ENCODE results near the gene ARHGAP18. TPM values are rescaled to one million over a fixed set of nuclear protein-coding genes. Genes with fewer than 3 reads are reported as not detected.

The ARHGAP18 gene
- total RNA-seq, 3 donors from 2014 or later (not counting 1 experiment from before 2014, with no cell fraction given): 11.5 to 12.5 (median 11.8) TPM

DNA sequence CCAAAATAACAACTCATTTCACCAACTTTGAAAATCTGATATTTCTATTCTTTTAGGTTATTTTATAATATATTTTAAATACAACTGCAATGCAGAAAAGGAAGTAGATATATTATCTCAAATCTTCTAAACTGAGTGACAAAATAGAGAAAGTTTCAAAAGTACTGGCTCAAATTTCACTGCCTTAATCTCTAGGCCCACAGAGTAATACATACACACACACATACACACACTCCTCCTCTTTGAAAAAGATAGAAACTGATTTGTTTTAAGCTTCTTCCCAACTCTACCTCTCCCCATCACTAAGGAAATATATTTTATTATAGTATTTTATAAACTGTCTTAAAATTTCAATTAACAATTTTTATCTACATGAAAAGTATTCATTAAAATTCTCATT is 36.2 kb downstream of the ARHGAP18 start:
- H3K27me3 ChIP-seq (ENCODE audit: control insufficient read depth, insufficient read depth, low read length): no peaks in the 10 kb centered on the region
- peaks cover 6% of the 10 kb centered on the region for H3K4me1 ChIP-seq (ENCODE audit: control insufficient read depth, insufficient read depth, low read length)
- Mint-ChIP-seq H3K36me3 (no peaks in the 10 kb centered on the region), H3K27me3 (ENCODE audit: low read depth in 2 of 2) (no peaks in the 10 kb centered on the region), H3K4me3 (no peak overlapping the region), H3K9me3 (no peaks in the 10 kb centered on the region), H3K4me1 (peaks cover 27 to 30% of the 10 kb centered on the region in 2 donors), H3K27ac (peak overlapping the region in 1 of 2 donors; percentile 88)
- no peaks in the 10 kb centered on the region for H3K9me3 ChIP-seq (ENCODE audit: control insufficient read depth, insufficient read depth, low read length)
- ATAC-seq: no peak
- intact Hi-C loops (cut with micrococcal nuclease): loop anchor here (2.0 kb wide), 1 partner anchor 77 kb away; no protein-coding TSS in a partner anchor
- H3K27ac ChIP-seq (ENCODE audit: low read length): no peak overlapping the region
- no peak overlapping the region for H3K4me3 ChIP-seq (ENCODE audit: low read length)
- DNase-seq: no peak
- no peaks in the 10 kb centered on the region for H3K36me3 ChIP-seq (ENCODE audit: control insufficient read depth, insufficient read depth, low read length)
- TF ChIP-seq, protein P1, sequence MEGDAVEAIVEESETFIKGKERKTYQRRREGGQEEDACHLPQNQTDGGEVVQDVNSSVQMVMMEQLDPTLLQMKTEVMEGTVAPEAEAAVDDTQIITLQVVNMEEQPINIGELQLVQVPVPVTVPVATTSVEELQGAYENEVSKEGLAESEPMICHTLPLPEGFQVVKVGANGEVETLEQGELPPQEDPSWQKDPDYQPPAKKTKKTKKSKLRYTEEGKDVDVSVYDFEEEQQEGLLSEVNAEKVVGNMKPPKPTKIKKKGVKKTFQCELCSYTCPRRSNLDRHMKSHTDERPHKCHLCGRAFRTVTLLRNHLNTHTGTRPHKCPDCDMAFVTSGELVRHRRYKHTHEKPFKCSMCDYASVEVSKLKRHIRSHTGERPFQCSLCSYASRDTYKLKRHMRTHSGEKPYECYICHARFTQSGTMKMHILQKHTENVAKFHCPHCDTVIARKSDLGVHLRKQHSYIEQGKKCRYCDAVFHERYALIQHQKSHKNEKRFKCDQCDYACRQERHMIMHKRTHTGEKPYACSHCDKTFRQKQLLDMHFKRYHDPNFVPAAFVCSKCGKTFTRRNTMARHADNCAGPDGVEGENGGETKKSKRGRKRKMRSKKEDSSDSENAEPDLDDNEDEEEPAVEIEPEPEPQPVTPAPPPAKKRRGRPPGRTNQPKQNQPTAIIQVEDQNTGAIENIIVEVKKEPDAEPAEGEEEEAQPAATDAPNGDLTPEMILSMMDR (IDR thresholded peaks at IDR 0.05): no peak

DNA sequence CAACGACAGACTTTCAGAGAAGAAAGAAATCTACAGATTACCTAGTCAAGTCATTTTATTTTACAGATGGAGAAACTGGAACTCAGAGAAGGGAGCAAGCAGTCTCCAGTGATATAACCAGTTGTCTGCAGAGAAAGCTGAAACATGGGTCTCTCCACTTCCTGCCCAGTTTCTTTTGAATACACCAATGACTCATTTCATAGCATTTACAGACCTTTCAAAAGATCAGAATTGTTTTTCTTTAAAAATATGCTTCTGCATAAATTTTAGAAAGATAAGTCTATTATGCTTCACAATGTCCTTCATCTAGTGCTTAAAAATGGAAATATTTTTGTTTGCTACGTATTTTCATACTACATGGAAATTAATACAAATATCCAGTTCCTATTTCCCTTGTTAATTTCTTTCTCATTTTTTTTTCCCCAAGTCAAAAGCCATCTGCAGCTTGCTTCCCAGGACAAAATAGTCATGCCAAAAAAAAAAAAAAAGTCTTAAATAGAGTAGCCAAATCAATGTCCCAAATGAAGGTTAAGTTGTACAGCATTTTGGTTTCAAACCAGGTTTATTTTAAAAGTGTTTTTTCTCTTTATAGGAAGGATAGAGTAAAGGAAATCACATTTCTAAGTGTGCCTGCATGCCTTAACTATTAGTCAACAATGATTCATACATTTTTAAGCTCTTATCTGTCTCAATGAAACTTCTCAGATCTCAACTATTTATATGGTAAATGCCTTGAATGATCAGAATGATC is 36.9 kb downstream of the ARHGAP18 start:
- H3K27me3 ChIP-seq (ENCODE audit: control insufficient read depth, insufficient read depth, low read length): no peaks in the 10 kb centered on the region
- H3K36me3 ChIP-seq (ENCODE audit: control insufficient read depth, insufficient read depth, low read length): no peaks in the 10 kb centered on the region
- H3K27ac ChIP-seq (ENCODE audit: low read length): peak overlapping the region; percentile 62
- no peaks in the 10 kb centered on the region for H3K36me3 Mint-ChIP-seq
- no peaks in the 10 kb centered on the region for H3K9me3 ChIP-seq (ENCODE audit: control insufficient read depth, insufficient read depth, low read length)
- TF ChIP-seq, protein P1 (IDR thresholded peaks at IDR 0.05): no peak
- H3K9me3 Mint-ChIP-seq: no peaks in the 10 kb centered on the region
- peak; percentile 42 to 61 (median 44) for ATAC-seq
- 78% methylated on average over 2 of the region's 2 CpGs for WGBS (ENCODE audit: insufficient coverage)
- peaks cover 6% of the 10 kb centered on the region for H3K4me1 ChIP-seq (ENCODE audit: control insufficient read depth, insufficient read depth, low read length)
- peak in 1 of 2 donors; percentile 57 for DNase-seq
- H3K27ac Mint-ChIP-seq: peak overlapping the region; percentile 83 to 88
- intact Hi-C loops (cut with micrococcal nuclease): loop anchor here (1.0 to 2.0 kb wide), 2 partner anchors 11 to 78 kb away; no protein-coding TSS in a partner anchor
- no peak overlapping the region for H3K4me3 ChIP-seq (ENCODE audit: low read length)
- H3K4me3 Mint-ChIP-seq: peak overlapping the region; percentile 69
- no peaks in the 10 kb centered on the region for H3K27me3 Mint-ChIP-seq (ENCODE audit: low read depth in 2 of 2)
- peaks cover 27 to 30% of the 10 kb centered on the region in 2 donors for H3K4me1 Mint-ChIP-seq

GRCh38 chr6:129672341-129672682 is 37.7 kb downstream of the ARHGAP18 start:
- WGBS (ENCODE audit: insufficient coverage): 58% methylated on average over 2 of the region's 2 CpGs
- Histone ChIP-seq H3K4me3 (ENCODE audit: low read length) (no peak overlapping the region), H3K36me3 (ENCODE audit: control insufficient read depth, insufficient read depth, low read length) (no peaks in the 10 kb centered on the region), H3K27me3 (ENCODE audit: control insufficient read depth, insufficient read depth, low read length) (no peaks in the 10 kb centered on the region), H3K27ac (ENCODE audit: low read length) (peak overlapping the region; percentile 62), H3K4me1 (ENCODE audit: control insufficient read depth, insufficient read depth, low read length) (peaks cover 6% of the 10 kb centered on the region), H3K9me3 (ENCODE audit: control insufficient read depth, insufficient read depth, low read length) (no peaks in the 10 kb centered on the region)
- peak overlapping the region; percentile 69 for H3K4me3 Mint-ChIP-seq
- intact Hi-C loops (cut with micrococcal nuclease): loop anchor here (1.0 to 2.0 kb wide), 2 partner anchors 12 to 78 kb away; no protein-coding TSS in a partner anchor
- ATAC-seq (peak; percentile 15 to 25 (median 22)), DNase-seq (no peak)
- peak overlapping the region; percentile 83 to 88 for H3K27ac Mint-ChIP-seq
- H3K27me3 Mint-ChIP-seq (ENCODE audit: low read depth in 2 of 2): no peaks in the 10 kb centered on the region
- H3K4me1 Mint-ChIP-seq: peaks cover 27 to 30% of the 10 kb centered on the region in 2 donors
- TF ChIP-seq, protein P1 (IDR thresholded peaks at IDR 0.05): no peak
- no peaks in the 10 kb centered on the region for H3K9me3 Mint-ChIP-seq
- no peaks in the 10 kb centered on the region for H3K36me3 Mint-ChIP-seq
